ENCODE data around the gene PERCC1.
"Not testable (repeated sequence)": the region's sequence is repeated elsewhere in the genome, so short reads cannot be mapped to it uniquely, and the experiment has no call there.

The PERCC1 gene

GRCh38 chr16:1438229-1439057 lies 7.6 kb downstream of the PERCC1 start:
- no peak for TF ChIP-seq CTCF (IDR thresholded peaks at IDR 0.05; ENCODE audit: borderline replicate concordance, control extremely low read depth, extremely low read depth, insufficient read depth, missing control alignments)
- in situ Hi-C loops (cut with MboI; ENCODE audit: low sequenced_read_pairs, unreplicated experiment) = no loop called here
- no peak for DNase-seq (ENCODE audit: low spot score)

GRCh38 chr16:1439058-1439698 lies 8.3 kb downstream of the PERCC1 start:
- TF ChIP-seq CTCF (IDR thresholded peaks at IDR 0.05; ENCODE audit: borderline replicate concordance, control extremely low read depth, extremely low read depth, insufficient read depth, missing control alignments) = no peak
- DNase-seq (ENCODE audit: low spot score) = no peak
- in situ Hi-C loops (cut with MboI; ENCODE audit: low sequenced_read_pairs, unreplicated experiment) = no loop called here

GRCh38 chr16:1439699-1440074 lies 8.8 kb downstream of the PERCC1 start:
- in situ Hi-C loops (cut with MboI; ENCODE audit: low sequenced_read_pairs, unreplicated experiment); DNase-seq (ENCODE audit: low spot score): not testable (repeated sequence)

GRCh38 chr16:1441391-1441829 lies 10.5 kb downstream of the PERCC1 start:
- in situ Hi-C loops (cut with MboI; ENCODE audit: low sequenced_read_pairs, unreplicated experiment) = no loop called here
- no peak for TF ChIP-seq CTCF (IDR thresholded peaks at IDR 0.05; ENCODE audit: borderline replicate concordance, control extremely low read depth, extremely low read depth, insufficient read depth, missing control alignments)
- DNase-seq (ENCODE audit: low spot score) = no peak

GRCh38 chr16:1442697-1443096 lies 11.8 kb downstream of the PERCC1 start:
- in situ Hi-C loops (cut with MboI; ENCODE audit: low sequenced_read_pairs, unreplicated experiment) = no loop called here
- no peak for DNase-seq (ENCODE audit: low spot score)
- TF ChIP-seq CTCF (IDR thresholded peaks at IDR 0.05; ENCODE audit: borderline replicate concordance, control extremely low read depth, extremely low read depth, insufficient read depth, missing control alignments) = no peak

- DNase-seq (ENCODE audit: low spot score) = no peak
- in situ Hi-C loops (cut with MboI; ENCODE audit: low sequenced_read_pairs, unreplicated experiment) = no loop called here
- TF ChIP-seq CTCF (IDR thresholded peaks at IDR 0.05; ENCODE audit: borderline replicate concordance, control extremely low read depth, extremely low read depth, insufficient read depth, missing control alignments) = no peak
These were observed 12.6 kb downstream of the PERCC1 start for GRCh38 chr16:1443403-1443973.
